PC-9 (cell line): ENCODE results near the gene PLCB3. TPM values are rescaled to one million over a fixed set of nuclear protein-coding genes. Genes with fewer than 3 reads are reported as not detected.
"Not testable (repeated sequence)": the region's sequence is repeated elsewhere in the genome, so short reads cannot be mapped to it uniquely, and the experiment has no call there.

Experiments
- BruUV-seq: library from RNA; stranded (reverse); fragments of 400-500 nt; replicated peaks from 2 replicates; lab custom pipeline; 2021; lab: Mats Ljungman, UMichigan
- CTCF ChIA-PET: fragments of 300-600 bp; sonication (Branson Sonifier 250); formaldehyde crosslinking; loops from one replicate; lab custom pipeline; 2022; ENCODE audit warnings: antibody characterized with exemption; lab: Charles Lee
- POLR2A ChIA-PET: fragments of 300-600 bp; sonication (Branson Sonifier 250); formaldehyde crosslinking; loops from one replicate; lab custom pipeline; 2022; ENCODE audit warnings: antibody characterized with exemption; ENCODE audit not compliant: unreplicated experiment; lab: Charles Lee
- DNase-seq, 2 experiments: peaks; one replicate each; pipeline versions ENCODE4 v3.0.0 to v3.0.0-alpha.2; 2015 to 2022; ENCODE audit warnings: mixed read lengths in 1 of 2
- H2AFZ ChIP-seq: fragments of 200-600 bp; sonication (generic); 2 replicates; pipeline ENCODE4 v1.8.1; 2017; ENCODE audit warnings: antibody characterized with exemption
- H3F3A ChIP-seq: fragments of 200-600 bp; sonication (generic); 2 replicates; pipeline ENCODE4 v1.8.1; 2017; ENCODE audit warnings: antibody characterized with exemption, mild to moderate bottlenecking, low read depth; ENCODE audit not compliant: insufficient read depth
- H3K27ac ChIP-seq: fragments of 200-600 bp; sonication (generic); 2 replicates; pipeline ENCODE4 v1.6.1; 2016; ENCODE audit warnings: mixed run types
- H3K27me3 ChIP-seq: fragments of 200-600 bp; sonication (generic); 2 replicates; pipeline ENCODE4 v1.6.1; 2016; ENCODE audit warnings: low read depth, mixed run types; ENCODE audit not compliant: insufficient read depth
- H3K36me3 ChIP-seq: fragments of 200-600 bp; sonication (generic); 2 replicates; pipeline ENCODE4 v1.6.1; 2016; ENCODE audit warnings: low read depth, mixed run types
- H3K4me1 ChIP-seq: fragments of 200-600 bp; sonication (generic); replicated peaks from 2 replicates; pipeline ENCODE4 v1.6.1; 2016; ENCODE audit warnings: mixed run types; ENCODE audit not compliant: insufficient read depth
- H3K4me2 ChIP-seq: fragments of 200-600 bp; sonication (generic); 2 replicates; pipeline ENCODE4 v1.6.1; 2017; ENCODE audit warnings: mixed run types
- H3K4me3 ChIP-seq: fragments of 200-600 bp; sonication (generic); 2 replicates; pipeline ENCODE4 v1.6.1; 2016; ENCODE audit warnings: mixed run types
- H3K79me2 ChIP-seq: fragments of 200-600 bp; sonication (generic); 2 replicates; pipeline ENCODE4 v1.6.1; 2017; ENCODE audit warnings: low read depth, mixed run types
- H3K9me2 ChIP-seq: fragments of 200-600 bp; sonication (generic); 2 replicates; pipeline ENCODE4 v1.8.1; 2017; ENCODE audit warnings: mild to moderate bottlenecking; ENCODE audit not compliant: insufficient read depth
- H3K9me3 ChIP-seq: fragments of 200-600 bp; sonication (generic); 2 replicates; pipeline ENCODE4 v1.8.1; 2016; ENCODE audit warnings: low read depth; ENCODE audit not compliant: insufficient read depth
- H4K20me1 ChIP-seq: fragments of 200-600 bp; sonication (generic); 2 replicates; pipeline ENCODE4 v1.8.1; 2017; ENCODE audit not compliant: insufficient read depth
- EZH2 ChIP-seq: fragments of 200-600 bp; sonication (generic); IDR thresholded peaks from 2 replicates; pipeline ENCODE4 v1.8.0; 2017; ENCODE audit warnings: antibody characterized with exemption, low read depth
- intact Hi-C: fragments of 100-400 bp; cut with micrococcal nuclease; formaldehyde crosslinking; loops from one replicate; pipeline ENCODE4 v1.10.0; 2022; ENCODE audit not compliant: unreplicated experiment
- total RNA-seq: library from RNA; stranded (reverse); gene quantifications from 2 replicates; pipeline ENCODE4 v1.2.3, GENCODE V29; 2021
- TF ChIP-seq, protein P1 (sequence below): fragments of 200-600 bp; sonication (generic); conservative IDR thresholded peaks from 2 replicates; pipeline ENCODE4 v1.6.1; 2017; ENCODE audit warnings: mixed run types, antibody characterized with exemption, mild to moderate bottlenecking, moderate library complexity

The PLCB3 gene
- total RNA-seq, 1 experiment from 2014 or later = 79.6 TPM

DNA sequence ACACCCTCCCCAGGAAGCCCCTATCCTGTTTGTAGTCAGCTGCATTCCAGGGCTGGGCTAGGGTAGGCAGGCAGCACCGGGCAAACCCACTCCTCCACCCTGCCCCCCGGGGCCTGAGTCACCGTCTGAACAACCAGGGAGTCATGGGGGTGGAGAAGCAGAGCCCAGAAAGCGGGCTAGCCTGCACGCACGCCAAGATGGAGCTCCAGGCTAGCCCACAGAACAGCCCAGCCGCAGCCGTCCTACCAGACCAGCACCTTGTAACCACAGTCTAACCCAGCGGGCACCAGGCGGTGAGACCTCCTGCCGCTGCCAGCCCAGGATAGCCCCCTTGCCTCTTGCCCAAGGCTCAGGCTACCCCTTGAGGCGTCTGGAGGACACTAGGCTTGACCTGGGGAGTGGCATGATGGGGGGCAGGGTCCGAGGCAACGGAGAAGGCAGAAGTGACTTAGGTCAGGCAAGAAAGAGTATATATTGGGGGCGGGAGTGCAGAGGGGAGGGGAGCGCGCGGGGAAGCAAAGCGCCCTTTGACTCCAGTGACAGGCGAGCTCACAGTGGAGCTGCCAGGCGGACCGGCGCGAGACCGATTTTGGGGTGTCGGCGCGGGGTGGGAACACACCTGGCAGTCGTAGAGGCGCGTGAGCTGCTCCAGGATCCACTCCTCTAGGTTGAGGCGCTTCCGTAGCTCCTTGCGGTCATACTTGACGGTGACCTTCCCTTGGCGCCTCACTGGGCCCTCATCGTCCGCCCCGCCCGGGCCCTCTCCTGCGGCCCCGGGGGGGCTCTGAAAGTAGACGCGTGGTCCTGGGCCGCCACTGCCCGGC, 5.3 kb upstream of the PLCB3 start:
- H3K79me2 ChIP-seq = peaks cover 45% of the 10 kb centered on the region
- peak overlapping the region; percentile 86 for H3K27ac ChIP-seq
- intact Hi-C loops = no loop called here
- H3K4me2 ChIP-seq = peak overlapping the region; percentile 85
- H2AFZ ChIP-seq = peak overlapping the region; percentile 64; the same call in 1 of the 2 replicates
- peak overlapping the region; percentile 79 for H3K4me3 ChIP-seq
- BruUV-seq = TSS peak; percentile 40
- H3K4me1 ChIP-seq = peaks cover 26% of the 10 kb centered on the region
- ChIA-PET POLR2A (interaction anchor here (0.6 to 0.9 kb wide), 8 partner anchors 8 to 1655 kb away, joined by 3 to 6 read pairs (median 4); partner anchors contain the start of genes FERMT3, SF1 and TUT1), CTCF (interaction anchor here (0.6 to 0.7 kb wide), 2 partner anchors 55 to 57 kb away, joined by 3 to 4 read pairs; no protein-coding TSS in a partner anchor)
- no peaks in the 10 kb centered on the region for H3K9me2 ChIP-seq
- TF ChIP-seq, protein P1, sequence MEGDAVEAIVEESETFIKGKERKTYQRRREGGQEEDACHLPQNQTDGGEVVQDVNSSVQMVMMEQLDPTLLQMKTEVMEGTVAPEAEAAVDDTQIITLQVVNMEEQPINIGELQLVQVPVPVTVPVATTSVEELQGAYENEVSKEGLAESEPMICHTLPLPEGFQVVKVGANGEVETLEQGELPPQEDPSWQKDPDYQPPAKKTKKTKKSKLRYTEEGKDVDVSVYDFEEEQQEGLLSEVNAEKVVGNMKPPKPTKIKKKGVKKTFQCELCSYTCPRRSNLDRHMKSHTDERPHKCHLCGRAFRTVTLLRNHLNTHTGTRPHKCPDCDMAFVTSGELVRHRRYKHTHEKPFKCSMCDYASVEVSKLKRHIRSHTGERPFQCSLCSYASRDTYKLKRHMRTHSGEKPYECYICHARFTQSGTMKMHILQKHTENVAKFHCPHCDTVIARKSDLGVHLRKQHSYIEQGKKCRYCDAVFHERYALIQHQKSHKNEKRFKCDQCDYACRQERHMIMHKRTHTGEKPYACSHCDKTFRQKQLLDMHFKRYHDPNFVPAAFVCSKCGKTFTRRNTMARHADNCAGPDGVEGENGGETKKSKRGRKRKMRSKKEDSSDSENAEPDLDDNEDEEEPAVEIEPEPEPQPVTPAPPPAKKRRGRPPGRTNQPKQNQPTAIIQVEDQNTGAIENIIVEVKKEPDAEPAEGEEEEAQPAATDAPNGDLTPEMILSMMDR = no peak
- no peak for TF ChIP-seq EZH2
- 0 out of 2 replicates have a peak, but pooled peaks cover 5% of the 10 kb centered on the region for H4K20me1 ChIP-seq
- H3F3A ChIP-seq = peaks cover 67% of the 10 kb centered on the region
- peaks cover 10% of the 10 kb centered on the region; the same call in 1 of the 2 replicates for H3K36me3 ChIP-seq
- peak; percentile 96 for DNase-seq
- no peaks in the 10 kb centered on the region for H3K27me3 ChIP-seq
- no peaks in the 10 kb centered on the region for H3K9me3 ChIP-seq

DNA sequence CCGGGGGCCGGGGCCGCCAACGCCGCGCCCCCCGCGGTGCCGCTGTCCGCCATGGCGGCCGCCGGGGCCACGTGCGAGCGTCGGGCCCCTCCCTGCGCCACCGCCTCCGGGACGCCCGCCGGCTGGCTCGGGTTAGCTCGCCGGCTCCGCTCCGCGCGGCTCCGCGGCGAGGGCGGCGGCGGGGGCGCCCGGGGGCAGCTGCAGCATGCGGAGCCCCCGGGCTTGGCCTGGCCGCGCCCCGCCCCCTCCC, 4.8 kb upstream of the PLCB3 start:
- DNase-seq, H3K9me2 ChIP-seq, H3K9me3 ChIP-seq, H4K20me1 ChIP-seq, intact Hi-C loops, BruUV-seq, H3K27me3 ChIP-seq, H2AFZ ChIP-seq: not testable (repeated sequence)
- ChIA-PET POLR2A (interaction anchor here (0.6 to 0.9 kb wide), 5 partner anchors 19 to 639 kb away, joined by 3 to 8 read pairs (median 6); partner anchors contain the start of gene FERMT3), CTCF (interaction anchor here (0.6 to 0.7 kb wide), 2 partner anchors 54 to 57 kb away, joined by 3 to 4 read pairs; no protein-coding TSS in a partner anchor)
- Histone ChIP-seq H3K79me2 (peaks cover 45% of the 10 kb centered on the region), H3K4me1 (peaks cover 26% of the 10 kb centered on the region), H3K4me3 (peak overlapping the region; percentile 79; the same call in 1 of the 2 replicates), H3K27ac (peak overlapping the region; percentile 86), H3K36me3 (peaks cover 10% of the 10 kb centered on the region; the same call in 1 of the 2 replicates), H3K4me2 (peak overlapping the region; percentile 85; the same call in 1 of the 2 replicates), H3F3A (peaks cover 67% of the 10 kb centered on the region)

DNA sequence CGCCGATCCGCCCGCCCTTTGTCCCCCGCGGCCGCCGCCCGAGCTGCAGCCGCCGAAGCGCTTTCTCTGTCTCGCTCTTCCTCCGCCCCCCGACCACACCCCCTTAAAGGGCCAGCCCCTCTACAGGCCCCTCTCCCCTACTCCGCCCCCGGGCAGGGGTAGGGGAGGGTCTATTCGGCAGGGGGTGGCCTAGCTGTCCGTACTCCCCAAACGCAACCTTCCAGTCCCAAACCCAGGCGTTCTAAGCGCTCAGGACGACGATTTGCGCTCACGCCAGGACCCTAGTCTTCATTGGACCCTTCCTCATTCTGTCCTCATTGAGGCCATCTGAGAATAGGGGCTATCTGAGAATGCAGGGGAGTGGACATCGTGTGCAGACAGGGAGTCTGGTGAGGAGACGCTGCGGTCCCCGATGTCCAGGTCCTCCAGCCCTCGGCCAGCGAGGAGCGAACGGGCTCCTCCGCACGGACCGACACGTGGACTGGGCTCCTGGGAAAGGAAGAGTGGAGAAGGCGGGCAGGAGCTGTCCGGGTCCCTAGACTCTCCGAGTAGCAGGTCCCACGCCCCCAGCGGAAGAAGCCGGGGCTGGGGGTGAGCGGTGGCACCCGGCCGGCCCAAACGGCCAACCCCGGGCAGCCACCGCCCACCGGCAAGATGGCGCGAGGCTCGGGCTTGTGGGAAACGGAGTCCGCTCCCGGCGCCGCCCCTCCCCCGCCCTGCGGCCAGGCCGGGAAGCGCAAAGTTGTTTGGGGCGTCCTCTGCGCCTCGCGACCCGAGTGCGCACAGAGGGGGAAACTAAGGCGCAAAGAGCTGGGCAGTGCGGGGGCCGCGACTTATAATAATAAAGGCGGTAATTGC, 4.2 kb upstream of the PLCB3 start, which contains the start of gene PPP1R14B:
PPP1R14B (minus strand) TSS at position 73 of the 858 bp plus-strand sequence. CDS start 270 bp downstream, outside the sequence.
- CTCF ChIA-PET = interaction anchor here (0.6 to 1.6 kb wide), 4 partner anchors 21 to 108 kb away, joined by 3 to 4 read pairs (median 3); partner anchors contain the start of genes NUDT22 and TRPT1
- no peaks in the 10 kb centered on the region for H3K9me2 ChIP-seq
- H3F3A ChIP-seq = peaks cover 70% of the 10 kb centered on the region
- H3K79me2 ChIP-seq = peaks cover 45% of the 10 kb centered on the region
- peaks cover 26% of the 10 kb centered on the region for H3K4me1 ChIP-seq
- H3K4me2 ChIP-seq = peak within 1 kb of the TSS; percentile 90
- POLR2A ChIA-PET = interaction anchor here (0.6 kb wide), 4 partner anchors 25 to 639 kb away, joined by 3 to 8 read pairs (median 6); no protein-coding TSS in a partner anchor
- DNase-seq = peak; percentile 84 to 93
- 0 out of 2 replicates have a peak, but pooled peaks cover 5% of the 10 kb centered on the region for H4K20me1 ChIP-seq
- TF ChIP-seq, protein P1 = peak; percentile 38; the same call in 1 of the 2 replicates
- TF ChIP-seq EZH2 = no peak
- H3K9me3 ChIP-seq = no peaks in the 10 kb centered on the region
- H3K27ac ChIP-seq = peak within 1 kb of the TSS; percentile 86
- intact Hi-C loops = loop anchor here (1.0 kb wide), 1 partner anchor 23 kb away; no protein-coding TSS in a partner anchor
- H2AFZ ChIP-seq = peak within 1 kb of the TSS; percentile 76
- H3K27me3 ChIP-seq = no peaks in the 10 kb centered on the region
- H3K4me3 ChIP-seq = peak within 1 kb of the TSS; percentile 79
- H3K36me3 ChIP-seq = peaks cover 10% of the 10 kb centered on the region; the same call in 1 of the 2 replicates
- BruUV-seq = no TSS peak
